GM19463 (cell line): Measurements from ENCODE around the gene ADAMTSL1.
A peak's percentile ranks its signal among the peaks of the same experiment; 100 is the strongest.

Experiments
- ATAC-seq: cut with Tn5 transposase; IDR thresholded peaks from one replicate; pipeline ENCODE4 v1.9.1; 2021; ENCODE audit warnings: mild to moderate bottlenecking, moderate library complexity; ENCODE audit not compliant: unreplicated experiment

Gene ADAMTSL1

DNA sequence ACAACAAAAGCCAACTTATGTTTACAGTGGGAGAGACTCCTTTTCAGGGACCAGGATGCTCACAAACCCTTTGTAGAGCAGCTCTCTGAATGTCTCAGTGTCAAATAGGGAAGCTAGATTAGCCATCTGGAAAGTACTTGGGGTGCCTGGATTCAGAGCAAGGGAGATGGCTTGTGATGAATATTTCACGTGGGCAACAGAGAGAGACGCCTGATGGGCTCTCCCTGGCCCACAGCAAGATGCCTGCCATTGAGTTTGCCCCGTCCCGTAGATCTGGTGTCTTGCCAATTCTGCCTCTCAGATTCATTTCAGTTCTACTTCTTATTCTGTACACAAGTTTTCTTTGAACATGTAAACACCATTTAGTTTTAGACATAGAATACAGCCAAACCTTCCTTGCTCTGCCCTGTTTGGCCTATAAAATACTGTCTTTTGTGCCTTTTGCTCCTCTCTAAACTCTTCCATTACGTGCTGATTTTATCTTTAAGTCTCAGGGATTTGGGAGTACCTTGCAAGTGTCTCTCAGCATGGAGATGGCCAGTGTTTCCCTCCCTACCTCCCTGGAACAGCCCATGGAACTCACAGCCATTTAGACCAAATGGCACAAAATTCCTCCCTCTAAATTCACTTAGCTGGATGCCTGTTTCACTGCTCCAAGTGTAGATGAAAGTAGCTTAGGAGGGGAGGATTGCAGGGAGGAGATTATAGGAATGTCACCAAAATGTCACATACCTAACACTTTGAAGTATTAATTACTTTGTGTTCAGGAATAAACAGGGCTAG, 324.7 kb downstream of the ADAMTSL1 start:
- no peak for ATAC-seq

GRCh38 chr9:18799428-18799827, 325.5 kb downstream of the ADAMTSL1 start:
- no peak for ATAC-seq

- ATAC-seq: no peak
These were observed 326.6 kb downstream of the ADAMTSL1 start for GRCh38 chr9:18800579-18800978.

DNA sequence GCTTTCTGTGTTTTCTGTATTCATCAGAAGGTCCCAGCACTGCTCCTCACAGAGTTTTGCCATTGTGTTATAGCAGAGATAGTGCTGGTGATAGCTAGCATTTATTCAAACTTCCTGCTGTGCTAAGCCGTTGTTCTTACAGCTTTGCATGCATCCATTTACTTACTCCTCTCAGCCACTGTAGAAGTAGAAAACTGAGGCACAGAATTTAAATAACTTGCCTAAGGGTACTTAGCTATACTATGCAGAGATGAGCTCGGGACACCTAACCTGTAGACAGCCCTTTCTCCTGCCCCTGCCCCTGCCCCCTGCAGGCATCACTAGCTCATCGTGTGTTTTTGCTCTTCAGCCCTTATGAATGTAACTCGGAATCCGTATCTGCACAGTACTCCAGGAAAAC, 331.4 kb downstream of the ADAMTSL1 start:
- ATAC-seq: no peak

- ATAC-seq: no peak
These were observed 332.5 kb downstream of the ADAMTSL1 start for GRCh38 chr9:18806232-18807080.

DNA sequence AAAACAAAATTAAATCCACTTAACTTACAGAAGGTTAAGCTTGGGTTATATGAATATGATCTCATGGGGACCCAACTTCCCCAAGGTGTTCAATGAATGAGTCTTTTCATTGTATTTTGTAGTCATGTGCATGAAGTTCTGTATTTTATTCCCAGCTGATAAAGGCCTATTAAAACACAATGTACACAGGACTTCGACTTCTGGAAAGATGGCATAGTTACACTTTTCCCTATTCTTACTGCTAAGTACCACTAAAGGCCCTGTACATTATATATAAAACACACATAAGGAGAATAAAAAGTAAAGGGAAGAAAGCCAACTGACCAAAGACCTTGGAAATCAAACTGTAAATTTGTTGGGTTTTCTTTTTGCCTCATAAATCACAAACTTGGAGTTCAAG, 336.6 kb downstream of the ADAMTSL1 start:
- ATAC-seq: no peak

DNA sequence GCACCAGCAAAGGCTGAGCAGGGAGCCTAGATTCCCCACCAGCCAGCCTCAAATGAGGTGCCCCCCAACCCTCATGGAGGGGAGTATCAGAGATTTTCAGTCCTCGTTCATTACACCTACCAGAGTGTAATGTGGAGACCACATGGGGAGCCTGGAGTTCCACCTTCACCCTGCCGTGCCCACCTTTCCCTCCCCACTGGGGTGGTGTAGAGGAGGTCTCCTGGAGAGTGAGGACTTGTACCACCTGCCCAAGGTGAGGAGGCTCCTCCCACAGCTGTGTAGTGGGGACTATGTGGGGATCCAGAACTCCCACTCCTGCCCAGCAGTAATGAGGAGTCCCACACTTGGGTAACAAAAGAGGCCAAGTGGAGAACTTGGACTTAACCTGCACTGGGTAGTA, 337.2 kb downstream of the ADAMTSL1 start:
- ATAC-seq: no peak

- no peak for ATAC-seq
These were observed 345.5 kb downstream of the ADAMTSL1 start for GRCh38 chr9:18819418-18819817.

DNA sequence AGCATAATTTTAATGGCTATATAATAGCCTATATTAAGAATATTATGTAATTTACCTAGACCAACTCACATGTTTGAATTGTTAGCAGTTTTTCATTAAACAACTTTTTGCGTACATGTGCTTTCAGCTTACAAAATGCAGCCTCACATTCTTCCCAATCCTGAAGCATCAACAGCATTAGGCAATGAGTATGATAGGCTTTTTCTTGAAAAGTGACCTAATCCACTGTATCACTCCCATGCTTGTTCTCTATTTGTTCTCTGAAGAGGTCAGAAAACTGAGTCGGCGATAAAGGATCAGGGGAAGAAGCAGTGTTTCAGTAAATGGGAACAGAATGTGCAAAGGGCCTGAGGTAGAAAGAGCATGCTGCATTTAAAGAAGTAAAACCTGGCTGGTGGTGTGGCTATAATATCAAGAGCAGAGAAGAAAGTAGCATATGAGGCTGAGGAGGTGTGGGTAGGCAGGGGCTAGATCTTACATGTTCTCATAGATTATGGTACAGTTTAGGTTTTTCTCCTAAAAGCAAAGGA, 346.7 kb downstream of the ADAMTSL1 start:
- no peak for ATAC-seq

DNA sequence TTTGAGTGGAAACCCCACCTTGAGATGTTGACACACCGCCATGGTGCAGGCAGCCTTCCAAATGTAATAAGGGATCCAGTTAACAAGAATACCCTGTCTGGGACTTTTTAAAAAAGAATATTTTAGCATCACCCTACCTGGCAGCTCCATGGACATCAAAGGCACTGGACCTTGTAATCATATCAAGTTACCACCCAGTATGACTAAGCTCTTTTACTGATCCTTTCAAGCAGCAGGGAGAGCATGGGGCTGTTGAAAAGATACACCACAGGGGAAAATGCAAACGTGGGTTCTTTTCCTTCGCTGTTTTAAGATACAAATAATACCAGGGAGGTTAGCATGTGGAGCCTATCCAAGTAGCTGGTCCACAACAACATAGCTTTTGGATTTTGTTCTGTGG, 347.8 kb downstream of the ADAMTSL1 start:
- ATAC-seq: no peak

DNA sequence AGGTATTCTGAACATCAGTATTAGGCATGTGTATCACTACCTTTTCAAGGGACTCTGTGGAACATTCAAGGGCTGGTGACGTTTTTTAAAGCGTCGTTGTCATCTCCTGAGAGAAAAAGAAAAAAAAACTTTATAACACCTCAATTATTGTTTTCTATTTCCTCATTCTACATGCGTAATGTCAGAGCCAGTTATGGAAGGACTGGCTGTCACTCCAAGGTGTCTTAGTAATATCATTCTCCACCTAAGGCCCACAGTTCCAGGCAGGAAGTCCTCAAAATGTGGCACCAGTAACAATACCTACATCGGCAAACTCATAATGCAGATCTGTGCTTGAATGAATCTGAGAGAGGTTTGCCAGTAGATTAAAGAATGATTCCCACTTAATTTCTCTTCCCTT, 348.9 kb downstream of the ADAMTSL1 start:
- no peak for ATAC-seq

- no peak for ATAC-seq
These were observed 350.2 kb downstream of the ADAMTSL1 start for GRCh38 chr9:18824095-18824666.

DNA sequence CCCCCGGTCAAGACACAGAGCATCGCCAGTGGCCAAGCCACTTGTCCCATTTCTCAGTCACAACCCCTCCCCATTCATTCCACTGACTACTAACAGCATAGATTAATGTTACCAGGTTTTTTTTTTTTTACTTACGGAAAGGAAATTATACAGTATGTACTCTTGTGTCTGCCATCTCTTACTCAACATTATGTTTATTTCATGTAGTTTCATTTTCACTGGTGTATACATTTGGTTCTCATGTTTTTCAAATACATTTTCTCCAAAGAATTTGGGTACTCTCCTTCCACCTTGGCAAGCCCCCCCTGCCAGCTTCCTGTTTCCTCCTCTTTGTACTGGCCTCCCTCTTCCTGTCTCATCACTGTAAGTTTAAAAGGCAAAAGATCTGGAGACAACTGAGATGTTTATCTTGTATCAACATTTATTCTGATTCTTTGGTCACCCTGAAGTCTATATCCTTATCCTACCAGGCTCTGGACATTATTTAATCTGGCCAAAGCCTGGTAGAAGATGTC, 351.8 kb downstream of the ADAMTSL1 start:
- ATAC-seq: no peak

- no peak for ATAC-seq
These were observed 352.3 kb downstream of the ADAMTSL1 start for GRCh38 chr9:18826248-18826647.

GRCh38 chr9:18829066-18829465, 355.1 kb downstream of the ADAMTSL1 start:
- ATAC-seq: no peak

- no peak for ATAC-seq
These were observed 355.9 kb downstream of the ADAMTSL1 start for GRCh38 chr9:18829873-18830272.

DNA sequence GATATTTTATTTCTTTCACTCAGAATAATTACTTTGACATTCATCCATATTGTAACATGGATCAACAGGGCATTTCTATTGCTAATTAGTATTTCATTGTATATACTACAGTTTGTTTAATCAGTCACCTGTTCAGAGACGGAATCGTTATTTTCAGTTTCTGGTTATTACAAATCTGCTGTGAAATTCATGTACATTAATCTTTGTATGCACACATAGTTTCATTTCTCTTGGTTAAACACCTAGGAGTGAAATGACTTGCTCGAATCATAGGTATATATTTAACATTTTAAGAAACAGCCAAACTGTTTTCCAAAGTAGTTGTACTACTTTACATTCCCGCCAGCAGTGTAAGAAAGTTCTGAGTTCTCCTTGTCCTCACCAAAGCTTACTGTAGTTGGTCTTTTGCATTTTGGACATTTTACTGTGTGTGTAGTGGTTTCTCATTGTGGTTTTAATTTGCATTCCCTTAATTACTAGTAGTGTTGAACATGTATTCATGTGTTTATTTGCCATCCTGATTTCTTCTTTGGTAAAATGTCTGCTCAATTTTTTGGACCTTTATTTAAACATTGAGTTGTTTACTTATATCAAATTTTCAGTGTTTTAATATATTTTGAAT, 360.9 kb downstream of the ADAMTSL1 start:
- peak; percentile 65 for ATAC-seq

GRCh38 chr9:18837402-18837801, 363.4 kb downstream of the ADAMTSL1 start:
- no peak for ATAC-seq

GRCh38 chr9:18847576-18848275, 373.8 kb downstream of the ADAMTSL1 start:
- ATAC-seq: no peak

DNA sequence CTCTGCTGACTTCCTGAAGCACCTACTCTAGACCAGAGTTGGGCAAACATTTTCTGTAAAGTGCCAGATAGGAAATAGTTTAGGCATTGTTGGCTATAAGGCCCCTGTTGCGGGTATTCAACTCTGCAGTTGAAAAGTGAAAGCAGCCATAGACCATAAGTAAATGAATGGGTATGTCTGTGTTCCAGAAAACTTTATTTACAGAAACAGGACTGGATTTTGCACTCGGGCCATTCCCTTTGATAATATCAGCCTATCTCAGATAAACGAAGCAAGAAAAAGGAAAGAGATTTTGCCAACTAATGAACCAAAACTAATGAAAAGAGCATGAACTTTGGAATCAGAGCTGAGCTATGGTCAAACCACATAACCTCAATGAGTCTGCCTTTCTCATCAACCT, 374.7 kb downstream of the ADAMTSL1 start:
- ATAC-seq: no peak
